H1 (cell line): ENCODE measurements around the gene CDKN1B. TPM values are rescaled to one million over a fixed set of nuclear protein-coding genes. Genes with fewer than 3 reads are reported as not detected.

Experiments used
- CTCF ChIA-PET: fragments of 300-600 bp; sonication (Branson Sonifier 250); formaldehyde crosslinking; loops from one replicate; lab custom pipeline; 2021; ENCODE audit not compliant: partially characterized antibody; lab: Charles Lee
- POLR2A ChIA-PET: fragments of 300-600 bp; sonication (Branson Sonifier 250); formaldehyde crosslinking; loops from one replicate; lab custom pipeline; 2021; ENCODE audit warnings: inconsistent platforms; ENCODE audit not compliant: partially characterized antibody; lab: Charles Lee
- DNase-seq, 2 experiments: peaks; one replicate each; pipeline versions ENCODE4 v3.0.0 to v3.0.0-alpha.2; 2010 to 2022; ENCODE audit warnings: low spot score in 2 of 2, low read depth in 1 of 2, mixed read lengths in 1 of 2
- FAIRE-seq: peaks from 2 replicates; lab custom pipeline; 2011; peaks lifted over from hg19 to GRCh38; lab: Jason Lieb, UNC
- H2AFZ ChIP-seq: 2 replicates; pipeline ENCODE4 v1.8.1; 2012; ENCODE audit warnings: low read length, inconsistent platforms
- H2AK5ac ChIP-seq: 2 replicates; pipeline ENCODE4 v1.6.1; 2013; ENCODE audit warnings: low read depth, low read length
- H2BK120ac ChIP-seq: replicated peaks from 2 replicates; pipeline ENCODE3; 2013; ENCODE audit warnings: low read depth, low read length, inconsistent platforms
- H2BK12ac ChIP-seq: 2 replicates; pipeline ENCODE4 v1.6.1; 2013; ENCODE audit warnings: low read depth, low read length
- H2BK15ac ChIP-seq: 2 replicates; pipeline ENCODE4 v1.6.1; 2013; ENCODE audit warnings: low read length
- H2BK20ac ChIP-seq: 2 replicates; pipeline ENCODE4 v1.6.1; 2013; ENCODE audit warnings: low read length
- H2BK5ac ChIP-seq: 2 replicates; pipeline ENCODE4 v1.6.1; 2013; ENCODE audit warnings: low read depth, low read length
- H3K14ac ChIP-seq: 2 replicates; pipeline ENCODE4 v1.6.1; 2013; ENCODE audit warnings: inconsistent platforms; ENCODE audit not compliant: insufficient read length
- H3K18ac ChIP-seq: 2 replicates; pipeline ENCODE4 v1.6.1; 2013; ENCODE audit warnings: low read length; ENCODE audit errors: extremely low read depth
- H3K23ac ChIP-seq: 2 replicates; pipeline ENCODE4 v1.6.1; 2013; ENCODE audit warnings: inconsistent platforms; ENCODE audit not compliant: insufficient read length
- H3K23me2 ChIP-seq: 2 replicates; pipeline ENCODE4 v1.6.1; 2013; ENCODE audit warnings: low read depth, low read length
- H3K27ac ChIP-seq: 2 replicates; pipeline ENCODE4 v1.6.1; 2011; ENCODE audit warnings: low read depth, low read length, inconsistent platforms
- H3K27me3 ChIP-seq, 4 experiments: replicated peaks in 1 of 4; 1 replicate in 1 of 4; 2 replicates in 3 of 4; pipeline versions ENCODE4 v1.6.1 to v1.8.1; 2011 to 2013; ENCODE audit warnings: low read length in 3 of 4, mild to moderate bottlenecking in 3 of 4, inconsistent platforms in 2 of 4, mixed read lengths in 2 of 4, moderate library complexity in 1 of 4; ENCODE audit not compliant: control insufficient read depth in 3 of 4, insufficient read depth in 3 of 4; ENCODE audit errors: extremely low read depth in 1 of 4
- H3K36me3 ChIP-seq, 4 experiments: 2 replicates each; pipeline versions ENCODE4 v1.6.1 to v1.8.1; 2011 to 2013; ENCODE audit warnings: mild to moderate bottlenecking in 4 of 4, low read length in 3 of 4, moderate library complexity in 2 of 4, control low read depth in 1 of 4, inconsistent platforms in 1 of 4; ENCODE audit not compliant: insufficient read depth in 4 of 4, control insufficient read depth in 2 of 4
- H3K4ac ChIP-seq: replicated peaks from 2 replicates; pipeline ENCODE3; 2013; ENCODE audit warnings: low read length, low read depth, mixed read lengths, inconsistent platforms; ENCODE audit not compliant: insufficient read length
- H3K4me1 ChIP-seq, 4 experiments: replicated peaks in 1 of 4; 1 replicate in 1 of 4; 2 replicates in 3 of 4; pipeline versions ENCODE4 v1.6.1 to v1.8.1; 2011 to 2013; ENCODE audit warnings: low read length in 3 of 4, inconsistent platforms in 2 of 4, mixed read lengths in 1 of 4; ENCODE audit not compliant: insufficient read depth in 4 of 4, control insufficient read depth in 3 of 4
- H3K4me2 ChIP-seq, 2 experiments: 2 replicates each; pipeline versions ENCODE4 v1.6.1 to v1.8.1; 2011 to 2013; ENCODE audit warnings: low read depth in 2 of 2, low read length in 2 of 2, control low read depth in 1 of 2, inconsistent platforms in 1 of 2, mild to moderate bottlenecking in 1 of 2; ENCODE audit not compliant: insufficient read depth in 1 of 2
- H3K4me3 ChIP-seq, 4 experiments: fragments of 200-600, 300-600 bp in 1 of 4; sonication (generic), shearing (Covaris generic), sonication (Bioruptor Twin) in 1 of 4; 2 replicates each; pipeline versions ENCODE4 v1.5.1 to v1.8.1; 2011 to 2016; ENCODE audit warnings: low read length in 4 of 4, low read depth in 3 of 4, control low read depth in 2 of 4, inconsistent platforms in 2 of 4, mild to moderate bottlenecking in 2 of 4, mixed read lengths in 1 of 4, moderate library complexity in 1 of 4; ENCODE audit not compliant: insufficient read depth in 2 of 4; ENCODE audit errors: extremely low read depth in 1 of 4
- H3K56ac ChIP-seq: replicated peaks from 2 replicates; pipeline ENCODE3; 2013; ENCODE audit warnings: low read depth, mild to moderate bottlenecking, mixed read lengths, low read length, inconsistent platforms; ENCODE audit not compliant: insufficient read length
- H3K79me1 ChIP-seq: 2 replicates; pipeline ENCODE4 v1.6.1; 2013; ENCODE audit warnings: low read depth, low read length, control low read depth
- H3K79me2 ChIP-seq, 2 experiments: 2 replicates each; pipeline versions ENCODE4 v1.6.1 to v1.8.1; 2012 to 2013; ENCODE audit warnings: low read length in 2 of 2, mild to moderate bottlenecking in 2 of 2, inconsistent platforms in 1 of 2; ENCODE audit not compliant: insufficient read depth in 2 of 2, control insufficient read depth in 1 of 2
- H3K9ac ChIP-seq, 4 experiments: replicated peaks in 1 of 4; 1 replicate in 1 of 4; 2 replicates in 3 of 4; pipeline versions ENCODE4 v1.6.1 to v1.8.1; 2011 to 2013; ENCODE audit warnings: low read depth in 3 of 4, low read length in 3 of 4, control low read depth in 2 of 4, mild to moderate bottlenecking in 2 of 4, moderate library complexity in 2 of 4, inconsistent platforms in 1 of 4; ENCODE audit errors: extremely low read depth in 1 of 4
- H3K9me3 ChIP-seq, 2 experiments: 2 replicates each; pipeline versions ENCODE4 v1.6.1 to v1.8.1; 2012 to 2013; ENCODE audit warnings: mild to moderate bottlenecking in 2 of 2, moderate library complexity in 2 of 2, control low read depth in 1 of 2, inconsistent platforms in 1 of 2, low read depth in 1 of 2, low read length in 1 of 2, mixed read lengths in 1 of 2; ENCODE audit not compliant: insufficient read depth in 2 of 2
- H4K20me1 ChIP-seq, 2 experiments: replicated peaks in 1 of 2; 2 replicates each; pipeline versions ENCODE3 to v1.8.1; 2011 to 2013; ENCODE audit warnings: inconsistent platforms in 2 of 2, low read length in 2 of 2, mild to moderate bottlenecking in 1 of 2; ENCODE audit not compliant: insufficient read depth in 2 of 2, control insufficient read depth in 1 of 2
- H4K5ac ChIP-seq: 2 replicates; pipeline ENCODE4 v1.6.1; 2013; ENCODE audit warnings: low read length, low read depth, mixed read lengths, inconsistent platforms; ENCODE audit not compliant: insufficient read length
- H4K8ac ChIP-seq: 2 replicates; pipeline ENCODE4 v1.8.0; 2013; ENCODE audit warnings: mild to moderate bottlenecking, moderate library complexity, low read length, inconsistent platforms; ENCODE audit not compliant: insufficient read depth; ENCODE audit errors: extremely low read depth
- H4K91ac ChIP-seq: replicated peaks from 2 replicates; pipeline ENCODE3; 2013; ENCODE audit warnings: low read length, mixed read lengths, inconsistent platforms; ENCODE audit not compliant: insufficient read length
- CBX5 ChIP-seq: fragments of 300-800, 300-1000 bp; sonication (generic); IDR thresholded peaks from 2 replicates; pipeline ENCODE4 v1.7.1; 2016; ENCODE audit warnings: antibody characterized with exemption, low read length, low read depth
- CEBPB ChIP-seq: IDR thresholded peaks from 2 replicates; pipeline ENCODE4 v1.6.1; 2012; ENCODE audit warnings: low read depth, low read length
- CHD2 ChIP-seq: IDR thresholded peaks from 2 replicates; pipeline ENCODE4 v1.6.1; 2012; ENCODE audit warnings: low read length, improper control_type of control experiment
- CTCF ChIP-seq, 3 experiments: IDR thresholded peaks; 1 replicate in 2 of 3; 2 replicates in 1 of 3; pipeline versions ENCODE4 v1.5.1 to v1.6.1; 2011; ENCODE audit warnings: low read length in 3 of 3, mild to moderate bottlenecking in 3 of 3, inconsistent platforms in 2 of 3, low read depth in 1 of 3, moderate library complexity in 1 of 3; ENCODE audit not compliant: insufficient read depth in 1 of 3; ENCODE audit errors: control extremely low read depth in 1 of 3
- E2F6 ChIP-seq: IDR thresholded peaks from 2 replicates; pipeline ENCODE4 v1.6.1; 2012; ENCODE audit warnings: inconsistent platforms
- FOSL1 ChIP-seq: IDR thresholded peaks from 2 replicates; pipeline ENCODE4 v1.6.1; 2011; ENCODE audit warnings: mild to moderate bottlenecking, low read depth, low read length, moderate library complexity; ENCODE audit not compliant: insufficient read depth
- KDM5A ChIP-seq: fragments of 200-600 bp; IDR thresholded peaks from 2 replicates; pipeline ENCODE4 v1.7.1; 2012; ENCODE audit warnings: mild to moderate bottlenecking, low read length, inconsistent platforms, mixed read lengths
- SP4 ChIP-seq: IDR thresholded peaks from 2 replicates; pipeline ENCODE4 v1.6.1; 2012; ENCODE audit warnings: low read length, inconsistent platforms
- WGBS, 2 experiments: shearing (Covaris generic) in 1 of 2; methylation state at CpG; one replicate each; pipeline versions ENCODE4 v1.1.6 to v1.1.7; 2013 to 2015; ENCODE audit warnings: low lambda C conversion rate in 2 of 2, mixed read lengths in 2 of 2, inconsistent platforms in 1 of 2, low coverage in 1 of 2, missing lambda C conversion rate in 1 of 2; ENCODE audit not compliant: insufficient replicate concordance in 2 of 2, insufficient coverage in 1 of 2, insufficient read length in 1 of 2; ENCODE audit errors: extremely low coverage in 1 of 2, missing lambda C conversion rate in 1 of 2; 5-methylcytosine and 5-hydroxymethylcytosine counted together
- polyA plus RNA-seq, 7 experiments: library from polyadenylated mRNA; depleted of rRNA in 3 of 7; stranded (reverse) in 5 of 7; unstranded in 2 of 7; fragments of >200 nt in 5 of 7; fragments of 200-250 nt in 2 of 7; gene quantifications; 1 replicate in 5 of 7; 2 replicates in 1 of 7; 4 replicates in 1 of 7; pipeline versions ENCODE4 v1.2.1 to v1.2.3, GENCODE V29; 2011 to 2013; ENCODE audit warnings: missing spikeins in 2 of 7, mixed read lengths in 2 of 7
- total RNA-seq: library from RNA; stranded (reverse); fragmentation: NEBNext Ultra II Directional; extraction: Animal tissue kit (Norgen Biotek cat#: 25700); gene quantifications from 2 replicates; pipeline ENCODE4 v1.2.1, GENCODE V29; 2021

Gene CDKN1B
- total and polyA plus RNA-seq, 2 of the 8 experiments (the other 6 are each of a cell fraction or from before 2014, with no cell fraction given): 6.5 to 27.2 TPM

- H3K4me3 ChIP-seq: no peak overlapping the region
- no peaks in the 10 kb centered on the region for H3K23me2 ChIP-seq
- H3K14ac ChIP-seq: no peak overlapping the region
- 0 out of 4 replicates have a peak, but pooled peaks cover 0 to 5% of the 10 kb centered on the region in 2 experiments for H3K9me3 ChIP-seq
- no peak overlapping the region for H2BK5ac ChIP-seq
- H3K56ac ChIP-seq: no peak overlapping the region
- no peak for TF ChIP-seq CHD2
- no peak for TF ChIP-seq FOSL1
- TF ChIP-seq CTCF (IDR thresholded peaks at IDR 0.05; ENCODE audit: control extremely low read depth in 1 of 3, insufficient read depth in 1 of 3, low read depth in 1 of 3, low read length in 3 of 3): no peak
- TF ChIP-seq CBX5: no peak
- TF ChIP-seq KDM5A: no peak
- TF ChIP-seq SP4: no peak
- TF ChIP-seq CEBPB: no peak
- no peak for TF ChIP-seq E2F6
- no peaks in the 10 kb centered on the region for H3K79me2 ChIP-seq
- H2AFZ ChIP-seq: no peak overlapping the region
- WGBS, 2 experiments: 100% methylated on average over 1 of the region's 1 CpG; no CpG with 5 or more reads in 1 of the 2 experiments
- no peak overlapping the region for H4K8ac ChIP-seq
- no peak overlapping the region for H2AK5ac ChIP-seq
- no peak overlapping the region for H4K5ac ChIP-seq
- H2BK120ac ChIP-seq: no peak overlapping the region
- no peak overlapping the region for H3K9ac ChIP-seq
- POLR2A ChIA-PET: interaction anchor here (1.6 kb wide), 2 partner anchors 10 to 19 kb away, joined by 4 to 7 read pairs; no protein-coding TSS in a partner anchor
- H2BK12ac ChIP-seq: no peak overlapping the region
- H3K23ac ChIP-seq: no peak overlapping the region
- no peak overlapping the region for H3K27ac ChIP-seq
- FAIRE-seq (no peak), DNase-seq (no peak)
- CTCF ChIA-PET: interaction anchor here (0.8 to 4.1 kb wide), 5 partner anchors 11 to 31 kb away, joined by 3 to 39 read pairs (median 4); no protein-coding TSS in a partner anchor
- H4K20me1 ChIP-seq: no peaks in the 10 kb centered on the region
- H4K91ac ChIP-seq: no peak overlapping the region
- no peaks in the 10 kb centered on the region for H3K4me1 ChIP-seq
- no peak overlapping the region for H3K18ac ChIP-seq
- no peak overlapping the region for H3K4me2 ChIP-seq
- no peak overlapping the region for H3K4ac ChIP-seq
- H3K27me3 ChIP-seq: no peaks in the 10 kb centered on the region
- H3K79me1 ChIP-seq: no peaks in the 10 kb centered on the region
- H2BK15ac ChIP-seq: no peak overlapping the region
- H3K36me3 ChIP-seq: no peaks in the 10 kb centered on the region
- H2BK20ac ChIP-seq: no peak overlapping the region
These were observed 18.1 kb downstream of the CDKN1B start for GRCh38 chr12:12735301-12735700.
